Ishikawa (cell line): ENCODE measurements around the gene AP1AR.
A peak's percentile ranks its signal among the peaks of the same experiment; 100 is the strongest.

Experiments
- CEBPB ChIP-seq: IDR thresholded peaks from 2 replicates; pipeline ENCODE4 v1.6.1; 2012
- CREB1 ChIP-seq: IDR thresholded peaks from 2 replicates; pipeline ENCODE4 v1.6.1; 2012; ENCODE audit warnings: low read depth
- EGR1 ChIP-seq: IDR thresholded peaks from 2 replicates; pipeline ENCODE4 v1.6.1; 2012
- EP300 ChIP-seq: IDR thresholded peaks from 2 replicates; pipeline ENCODE4 v1.6.1; 2012; ENCODE audit warnings: borderline replicate concordance
- FOXM1 ChIP-seq: IDR thresholded peaks from 2 replicates; pipeline ENCODE4 v1.6.1; 2012; ENCODE audit warnings: low read depth, borderline replicate concordance
- NFIC ChIP-seq: IDR thresholded peaks from 2 replicates; pipeline ENCODE4 v1.6.1; 2012
- RAD21 ChIP-seq: IDR thresholded peaks from 2 replicates; pipeline ENCODE4 v1.6.1; 2012; ENCODE audit warnings: low read depth
- TAF1 ChIP-seq: IDR thresholded peaks from 2 replicates; pipeline ENCODE4 v1.6.1; 2012; ENCODE audit warnings: low read depth, mild to moderate bottlenecking
- TCF12 ChIP-seq: IDR thresholded peaks from 2 replicates; pipeline ENCODE4 v1.6.1; 2012; ENCODE audit warnings: low read depth
- TEAD4 ChIP-seq: IDR thresholded peaks from 2 replicates; pipeline ENCODE4 v1.6.1; 2012
- YY1 ChIP-seq: IDR thresholded peaks from 2 replicates; pipeline ENCODE4 v1.6.1; 2012; ENCODE audit warnings: low read depth
- ZBTB7A ChIP-seq: IDR thresholded peaks from 2 replicates; pipeline ENCODE4 v1.6.1; 2012; ENCODE audit warnings: low read depth
- TF ChIP-seq, protein P1 (sequence below): IDR thresholded peaks from 2 replicates; pipeline ENCODE4 v1.6.1; 2012
- TF ChIP-seq, protein P2 (sequence below): IDR thresholded peaks from 2 replicates; pipeline ENCODE4 v1.6.1; 2012
- TF ChIP-seq, protein P3 (sequence below): IDR thresholded peaks from 2 replicates; pipeline ENCODE4 v1.6.1; 2012; ENCODE audit warnings: low read depth, mild to moderate bottlenecking

The AP1AR gene

DNA sequence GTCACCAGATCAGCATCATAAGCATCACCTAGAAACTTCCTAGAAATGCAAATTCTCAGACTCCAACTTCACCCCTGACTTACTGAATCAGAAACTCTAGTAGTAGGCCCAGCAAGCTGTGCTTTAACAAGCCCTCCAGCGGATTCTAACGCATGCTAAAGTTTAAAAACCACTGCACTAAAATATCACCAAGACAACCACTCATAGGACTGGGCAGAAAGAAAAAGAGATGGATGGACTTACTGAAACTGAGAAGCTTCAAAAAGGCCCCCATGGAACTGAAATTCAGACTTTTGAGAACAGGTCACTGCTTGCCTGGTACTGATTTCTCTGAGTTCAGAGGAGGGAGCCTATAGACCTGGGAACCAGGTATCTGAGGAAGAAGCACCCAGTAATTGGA lies 46.3 kb upstream of the AP1AR start:
- TF ChIP-seq, protein P1, sequence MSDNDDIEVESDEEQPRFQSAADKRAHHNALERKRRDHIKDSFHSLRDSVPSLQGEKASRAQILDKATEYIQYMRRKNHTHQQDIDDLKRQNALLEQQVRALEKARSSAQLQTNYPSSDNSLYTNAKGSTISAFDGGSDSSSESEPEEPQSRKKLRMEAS = no peak
- no peak for TF ChIP-seq ZBTB7A
- TF ChIP-seq CEBPB = no peak
- no peak for TF ChIP-seq TEAD4
- no peak for TF ChIP-seq YY1

DNA sequence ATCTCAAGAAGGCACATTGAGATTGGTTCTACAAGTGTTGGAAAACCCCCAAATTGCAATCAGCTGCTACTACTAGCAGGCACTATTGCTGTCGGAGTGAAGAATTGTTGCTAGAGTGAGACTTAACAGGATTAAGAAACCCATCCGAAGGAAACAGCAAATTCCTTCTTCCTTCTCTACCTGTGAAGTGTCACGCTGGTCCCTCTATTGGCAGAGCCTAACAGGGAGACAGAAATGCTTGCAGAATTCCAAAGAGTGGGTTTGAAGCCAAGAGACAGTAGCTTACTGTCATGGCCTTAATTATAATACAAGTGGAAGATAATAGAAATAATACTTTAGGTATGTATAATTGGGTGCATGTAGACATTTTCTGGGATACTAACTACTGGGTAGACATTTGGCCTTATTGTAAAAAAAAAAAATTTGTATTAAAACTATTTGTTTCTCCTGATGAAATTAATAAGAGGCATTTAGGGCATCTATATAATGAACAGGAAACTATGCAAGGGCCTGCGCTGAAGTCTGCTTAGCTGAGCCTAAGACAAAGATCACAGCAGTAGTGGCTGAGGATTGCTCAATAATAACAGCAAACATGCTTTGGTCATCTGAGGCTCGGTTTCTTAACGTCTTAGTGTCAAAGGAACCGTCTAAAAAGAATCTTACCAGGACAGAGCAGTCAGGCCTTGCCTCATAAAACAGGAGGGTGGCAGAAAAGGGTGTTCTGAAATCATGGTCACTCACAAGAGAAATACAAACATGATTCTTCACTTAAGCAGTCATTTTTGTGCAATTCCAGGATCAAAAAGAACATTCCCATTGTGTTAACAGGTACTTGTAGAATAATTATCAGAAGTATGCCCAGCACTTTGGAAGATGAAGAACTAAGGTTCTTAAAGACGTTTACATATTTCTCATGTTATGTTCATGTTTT lies 45.6 kb upstream of the AP1AR start:
- TF ChIP-seq, protein P2, sequence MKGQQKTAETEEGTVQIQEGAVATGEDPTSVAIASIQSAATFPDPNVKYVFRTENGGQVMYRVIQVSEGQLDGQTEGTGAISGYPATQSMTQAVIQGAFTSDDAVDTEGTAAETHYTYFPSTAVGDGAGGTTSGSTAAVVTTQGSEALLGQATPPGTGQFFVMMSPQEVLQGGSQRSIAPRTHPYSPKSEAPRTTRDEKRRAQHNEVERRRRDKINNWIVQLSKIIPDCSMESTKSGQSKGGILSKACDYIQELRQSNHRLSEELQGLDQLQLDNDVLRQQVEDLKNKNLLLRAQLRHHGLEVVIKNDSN = no peak
- TF ChIP-seq TEAD4 (no peak), EGR1 (no peak), RAD21 (no peak), YY1 (no peak), TCF12 (no peak), CREB1 (no peak), EP300 (no peak), FOXM1 (no peak), ZBTB7A (no peak), CEBPB (no peak), NFIC (no peak)
- TF ChIP-seq, protein P3, sequence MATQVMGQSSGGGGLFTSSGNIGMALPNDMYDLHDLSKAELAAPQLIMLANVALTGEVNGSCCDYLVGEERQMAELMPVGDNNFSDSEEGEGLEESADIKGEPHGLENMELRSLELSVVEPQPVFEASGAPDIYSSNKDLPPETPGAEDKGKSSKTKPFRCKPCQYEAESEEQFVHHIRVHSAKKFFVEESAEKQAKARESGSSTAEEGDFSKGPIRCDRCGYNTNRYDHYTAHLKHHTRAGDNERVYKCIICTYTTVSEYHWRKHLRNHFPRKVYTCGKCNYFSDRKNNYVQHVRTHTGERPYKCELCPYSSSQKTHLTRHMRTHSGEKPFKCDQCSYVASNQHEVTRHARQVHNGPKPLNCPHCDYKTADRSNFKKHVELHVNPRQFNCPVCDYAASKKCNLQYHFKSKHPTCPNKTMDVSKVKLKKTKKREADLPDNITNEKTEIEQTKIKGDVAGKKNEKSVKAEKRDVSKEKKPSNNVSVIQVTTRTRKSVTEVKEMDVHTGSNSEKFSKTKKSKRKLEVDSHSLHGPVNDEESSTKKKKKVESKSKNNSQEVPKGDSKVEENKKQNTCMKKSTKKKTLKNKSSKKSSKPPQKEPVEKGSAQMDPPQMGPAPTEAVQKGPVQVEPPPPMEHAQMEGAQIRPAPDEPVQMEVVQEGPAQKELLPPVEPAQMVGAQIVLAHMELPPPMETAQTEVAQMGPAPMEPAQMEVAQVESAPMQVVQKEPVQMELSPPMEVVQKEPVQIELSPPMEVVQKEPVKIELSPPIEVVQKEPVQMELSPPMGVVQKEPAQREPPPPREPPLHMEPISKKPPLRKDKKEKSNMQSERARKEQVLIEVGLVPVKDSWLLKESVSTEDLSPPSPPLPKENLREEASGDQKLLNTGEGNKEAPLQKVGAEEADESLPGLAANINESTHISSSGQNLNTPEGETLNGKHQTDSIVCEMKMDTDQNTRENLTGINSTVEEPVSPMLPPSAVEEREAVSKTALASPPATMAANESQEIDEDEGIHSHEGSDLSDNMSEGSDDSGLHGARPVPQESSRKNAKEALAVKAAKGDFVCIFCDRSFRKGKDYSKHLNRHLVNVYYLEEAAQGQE = no peak
- TF ChIP-seq, protein P1 = no peak

DNA sequence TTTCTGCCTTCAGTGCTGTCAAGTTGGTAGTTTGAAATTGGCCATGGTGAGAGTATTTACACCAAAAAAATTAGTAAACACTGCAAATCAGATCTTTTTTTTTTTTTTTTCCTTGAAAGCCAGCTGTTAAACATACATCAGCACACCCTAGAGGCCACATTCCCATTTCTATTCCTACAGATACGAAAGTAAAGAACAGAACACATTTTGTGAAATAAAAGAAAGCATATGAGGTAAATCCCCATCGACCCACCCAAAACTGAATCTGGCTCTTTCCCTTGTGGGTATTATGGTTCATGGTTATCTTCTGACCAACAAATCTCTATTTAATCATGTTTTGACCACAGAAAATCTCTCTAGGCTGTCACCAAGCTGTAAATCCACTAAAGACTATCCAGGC lies 41.8 kb upstream of the AP1AR start:
- TF ChIP-seq EP300 (no peak), ZBTB7A (no peak), YY1 (no peak), RAD21 (peak; percentile 20; the same call in 1 of the 2 replicates)

DNA sequence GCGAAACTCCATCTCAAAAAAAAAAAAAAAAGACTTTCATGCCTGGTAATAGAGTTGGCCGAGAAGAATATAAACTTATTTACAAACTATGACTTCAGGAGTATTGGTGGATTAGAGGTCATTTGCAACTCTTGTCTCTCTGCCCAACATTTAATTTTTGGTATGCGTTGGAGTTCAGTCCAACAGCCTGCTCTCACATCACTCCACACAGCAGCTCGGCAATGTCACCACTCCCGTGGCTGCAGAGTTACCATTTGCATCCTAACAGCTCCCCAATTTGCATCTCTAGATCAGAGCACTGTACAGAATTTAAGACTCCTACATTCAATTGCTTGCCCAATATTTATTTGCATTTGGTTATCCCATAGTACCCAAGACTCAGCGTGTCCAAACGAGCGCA lies 40.9 kb upstream of the AP1AR start:
- TF ChIP-seq, protein P3 = no peak
- no peak for TF ChIP-seq RAD21
- no peak for TF ChIP-seq YY1
- TF ChIP-seq TEAD4 = no peak
- TF ChIP-seq, protein P2 = no peak
- TF ChIP-seq NFIC = no peak
- TF ChIP-seq CEBPB = no peak
- no peak for TF ChIP-seq ZBTB7A
- no peak for TF ChIP-seq TAF1
- TF ChIP-seq TCF12 = no peak
- TF ChIP-seq, protein P1 = no peak
- TF ChIP-seq EGR1 = no peak
- no peak for TF ChIP-seq CREB1
- TF ChIP-seq FOXM1 = no peak
- TF ChIP-seq EP300 = no peak

DNA sequence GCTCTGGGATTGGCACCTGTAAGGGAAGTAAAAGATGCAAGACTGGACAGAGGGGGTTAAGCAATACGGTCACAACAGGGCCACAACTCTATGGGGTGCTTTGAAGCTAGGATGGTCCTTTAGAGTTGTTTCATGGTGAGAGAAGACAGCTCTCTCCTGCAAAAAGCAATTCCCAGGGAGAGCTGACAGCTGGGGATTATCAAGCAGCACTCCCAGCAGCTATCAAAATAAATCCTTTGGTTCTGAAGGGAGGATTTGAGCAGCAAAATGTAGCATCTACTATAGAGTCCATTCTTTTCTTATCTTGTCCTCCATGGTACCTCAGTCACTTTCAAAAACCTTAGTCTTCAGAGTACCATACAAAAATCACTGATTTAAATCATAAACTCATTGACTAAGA lies 35.1 kb upstream of the AP1AR start:
- no peak for TF ChIP-seq NFIC
- TF ChIP-seq, protein P3 = no peak
- no peak for TF ChIP-seq TCF12
- TF ChIP-seq RAD21 = no peak
- TF ChIP-seq EP300 = no peak
- TF ChIP-seq EGR1 = no peak
- TF ChIP-seq CREB1 = no peak
- no peak for TF ChIP-seq FOXM1
- TF ChIP-seq, protein P2 = no peak
- no peak for TF ChIP-seq TEAD4
- TF ChIP-seq CEBPB = no peak
- no peak for TF ChIP-seq ZBTB7A
